ENCODE measurements around the gene UNC5A.

GRCh38 chr5:176862330-176862995 lies 52.1 kb downstream of the UNC5A start:
- TF ChIP-seq RAD51 (IDR thresholded peaks at IDR 0.05; ENCODE audit: borderline replicate concordance, low read depth) (peak; percentile 66; the same call in 1 of the 2 replicates), NEUROD1 (IDR thresholded peaks at IDR 0.05; ENCODE audit: borderline replicate concordance, low read depth, low read length, partially characterized antibody) (no peak), E2F1 (CRISPR knock-in tag; IDR thresholded peaks at IDR 0.05) (no peak), TEAD2 (tag; IDR thresholded peaks at IDR 0.05) (no peak)
